Caki2 (cell line): ENCODE data around the gene CLEC11A. TPM values are rescaled to one million over a fixed set of nuclear protein-coding genes. Genes with fewer than 3 reads are reported as not detected.
"Not testable (repeated sequence)": the region's sequence is repeated elsewhere in the genome, so short reads cannot be mapped to it uniquely, and the experiment has no call there.

Source experiments
- DNase-seq: peaks from one replicate; pipeline ENCODE4 v3.0.0-alpha.2; 2015; ENCODE audit warnings: low read depth
- in situ Hi-C: cut with HindIII; loops from 2 replicates; pipeline ENCODE4 v1.10.0; 2016; ENCODE audit warnings: low sequenced_read_pairs, low pct_unique_long_range_greater_than_20kb, mixed read lengths
- total RNA-seq: library from RNA; depleted of rRNA; stranded (reverse); fragments of >200 nt; shearing (Covaris generic); gene quantifications from 2 replicates; pipeline ENCODE4 v1.2.3, GENCODE V29; 2014; ENCODE audit warnings: low replicate concordance

CLEC11A gene
- total RNA-seq, 1 experiment from 2014 or later = 6.1 TPM

GRCh38 chr19:50741179-50741933, 18.2 kb downstream of the CLEC11A start:
- DNase-seq = no peak
- in situ Hi-C loops = no loop called here

- in situ Hi-C loops = no loop called here
- no peak for DNase-seq
Observed at GRCh38 chr19:50743537-50743936, 20.4 kb downstream of the CLEC11A start.

- DNase-seq = no peak
Observed at GRCh38 chr19:50745221-50745620, 22.1 kb downstream of the CLEC11A start.

GRCh38 chr19:50747141-50747540, 24.0 kb downstream of the CLEC11A start:
- in situ Hi-C loops, DNase-seq: not testable (repeated sequence)

More at GRCh38 chr19:50745221-50745620, 22.1 kb downstream of the CLEC11A start:
- in situ Hi-C loops = no loop called here

- in situ Hi-C loops = no loop called here
- DNase-seq = no peak
Observed at GRCh38 chr19:50749490-50749889, 26.3 kb downstream of the CLEC11A start.

- in situ Hi-C loops = no loop called here
Observed at GRCh38 chr19:50750010-50750409, 26.8 kb downstream of the CLEC11A start.

GRCh38 chr19:50753879-50754278, 30.7 kb downstream of the CLEC11A start:
- in situ Hi-C loops = no loop called here
- DNase-seq = no peak

More at GRCh38 chr19:50750010-50750409, 26.8 kb downstream of the CLEC11A start:
- DNase-seq = no peak

- in situ Hi-C loops, DNase-seq: not testable (repeated sequence)
Observed at GRCh38 chr19:50756244-50756643, 33.1 kb downstream of the CLEC11A start.

- DNase-seq, in situ Hi-C loops: not testable (repeated sequence)
Observed at GRCh38 chr19:50757624-50758023, 34.5 kb downstream of the CLEC11A start.

- DNase-seq, in situ Hi-C loops: not testable (repeated sequence)
Observed at GRCh38 chr19:50759076-50759475, 35.9 kb downstream of the CLEC11A start.

GRCh38 chr19:50759886-50760285, 36.7 kb downstream of the CLEC11A start:
- DNase-seq = peak; percentile 47
- in situ Hi-C loops = no loop called here

- in situ Hi-C loops, DNase-seq: not testable (repeated sequence)
Observed at GRCh38 chr19:50761501-50761900, 38.3 kb downstream of the CLEC11A start.

- DNase-seq, in situ Hi-C loops: not testable (repeated sequence)
Observed at GRCh38 chr19:50763521-50763920, 40.4 kb downstream of the CLEC11A start.

- no peak for DNase-seq
- in situ Hi-C loops = no loop called here
Observed at GRCh38 chr19:50764409-50764808, 41.2 kb downstream of the CLEC11A start.

GRCh38 chr19:50766746-50767145, 43.6 kb downstream of the CLEC11A start:
- DNase-seq, in situ Hi-C loops: not testable (repeated sequence)

GRCh38 chr19:50767263-50767662, 44.1 kb downstream of the CLEC11A start:
- DNase-seq, in situ Hi-C loops: not testable (repeated sequence)

- in situ Hi-C loops = no loop called here
- no peak for DNase-seq
Observed at GRCh38 chr19:50768277-50768676, 45.1 kb downstream of the CLEC11A start.

- in situ Hi-C loops, DNase-seq: not testable (repeated sequence)
Observed at GRCh38 chr19:50770164-50770563, 47.0 kb downstream of the CLEC11A start, which contains the start of gene GPR32. Gene GPR32 (plus strand): TSS chr19:50770464. CDS start chr19:50770601, 137 bp downstream.

GRCh38 chr19:50770888-50771287, 47.7 kb downstream of the CLEC11A start:
- no peak for DNase-seq
- in situ Hi-C loops = no loop called here

- no peak for DNase-seq
- in situ Hi-C loops = no loop called here
Observed at GRCh38 chr19:50772476-50772875, 49.3 kb downstream of the CLEC11A start.
